ENCODE measurements around the gene MROH8. TPM values are rescaled to one million over a fixed set of nuclear protein-coding genes. Genes with fewer than 3 reads are reported as not detected.
A peak's percentile ranks its signal among the peaks of the same experiment; 100 is the strongest.

MROH8 gene
- total RNA-seq, 3 donors from 2014 or later (not counting 1 experiment from before 2014, with no cell fraction given) = 1.7 to 3.2 (median 2.3) TPM

DNA sequence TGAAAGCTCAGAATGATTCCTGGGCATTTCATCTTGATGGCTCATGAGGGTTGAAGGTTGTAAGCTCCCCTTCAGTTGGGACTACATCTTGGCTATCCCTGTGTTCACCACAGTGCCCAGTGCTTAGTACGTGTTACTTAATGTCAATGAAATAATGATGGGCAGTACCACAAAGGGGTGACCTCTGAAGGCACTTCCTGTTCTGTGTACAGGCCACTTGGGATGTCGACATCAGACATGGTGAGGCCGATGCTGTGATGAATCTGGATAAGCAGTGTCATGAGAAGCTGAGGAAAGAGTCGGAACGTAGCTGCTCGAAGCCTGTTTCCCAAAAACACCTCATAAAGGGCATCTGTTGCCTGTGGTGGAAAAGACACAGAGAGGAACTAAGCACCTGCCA lies 55.9 kb downstream of the MROH8 start:
- Histone ChIP-seq H3K4me3 (ENCODE audit: low read length) (no peak overlapping the region), H3K27ac (ENCODE audit: low read length) (no peak overlapping the region), H3K4me1 (ENCODE audit: control insufficient read depth, insufficient read depth, low read length) (no peaks in the 10 kb centered on the region), H3K36me3 (ENCODE audit: control insufficient read depth, insufficient read depth, low read length) (no peaks in the 10 kb centered on the region), H3K9me3 (ENCODE audit: control insufficient read depth, insufficient read depth, low read length) (no peaks in the 10 kb centered on the region), H3K27me3 (ENCODE audit: control insufficient read depth, insufficient read depth, low read length) (no peaks in the 10 kb centered on the region)
- intact Hi-C loops (cut with micrococcal nuclease) = no loop called here
- no peak overlapping the region for H3K27ac Mint-ChIP-seq
- ATAC-seq (peak in 1 of 3 donors; percentile 64), DNase-seq (no peak)
- H3K36me3 Mint-ChIP-seq = no peaks in the 10 kb centered on the region
- no peak overlapping the region for H3K4me3 Mint-ChIP-seq
- H3K27me3 Mint-ChIP-seq (ENCODE audit: low read depth in 2 of 2) = no peaks in the 10 kb centered on the region
- H3K4me1 Mint-ChIP-seq = no peaks in the 10 kb centered on the region
- WGBS (ENCODE audit: insufficient coverage) = 76% methylated on average over 3 of the region's 6 CpGs
- TF ChIP-seq, protein P1, sequence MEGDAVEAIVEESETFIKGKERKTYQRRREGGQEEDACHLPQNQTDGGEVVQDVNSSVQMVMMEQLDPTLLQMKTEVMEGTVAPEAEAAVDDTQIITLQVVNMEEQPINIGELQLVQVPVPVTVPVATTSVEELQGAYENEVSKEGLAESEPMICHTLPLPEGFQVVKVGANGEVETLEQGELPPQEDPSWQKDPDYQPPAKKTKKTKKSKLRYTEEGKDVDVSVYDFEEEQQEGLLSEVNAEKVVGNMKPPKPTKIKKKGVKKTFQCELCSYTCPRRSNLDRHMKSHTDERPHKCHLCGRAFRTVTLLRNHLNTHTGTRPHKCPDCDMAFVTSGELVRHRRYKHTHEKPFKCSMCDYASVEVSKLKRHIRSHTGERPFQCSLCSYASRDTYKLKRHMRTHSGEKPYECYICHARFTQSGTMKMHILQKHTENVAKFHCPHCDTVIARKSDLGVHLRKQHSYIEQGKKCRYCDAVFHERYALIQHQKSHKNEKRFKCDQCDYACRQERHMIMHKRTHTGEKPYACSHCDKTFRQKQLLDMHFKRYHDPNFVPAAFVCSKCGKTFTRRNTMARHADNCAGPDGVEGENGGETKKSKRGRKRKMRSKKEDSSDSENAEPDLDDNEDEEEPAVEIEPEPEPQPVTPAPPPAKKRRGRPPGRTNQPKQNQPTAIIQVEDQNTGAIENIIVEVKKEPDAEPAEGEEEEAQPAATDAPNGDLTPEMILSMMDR (IDR thresholded peaks at IDR 0.05) = no peak
- H3K9me3 Mint-ChIP-seq = no peaks in the 10 kb centered on the region

DNA sequence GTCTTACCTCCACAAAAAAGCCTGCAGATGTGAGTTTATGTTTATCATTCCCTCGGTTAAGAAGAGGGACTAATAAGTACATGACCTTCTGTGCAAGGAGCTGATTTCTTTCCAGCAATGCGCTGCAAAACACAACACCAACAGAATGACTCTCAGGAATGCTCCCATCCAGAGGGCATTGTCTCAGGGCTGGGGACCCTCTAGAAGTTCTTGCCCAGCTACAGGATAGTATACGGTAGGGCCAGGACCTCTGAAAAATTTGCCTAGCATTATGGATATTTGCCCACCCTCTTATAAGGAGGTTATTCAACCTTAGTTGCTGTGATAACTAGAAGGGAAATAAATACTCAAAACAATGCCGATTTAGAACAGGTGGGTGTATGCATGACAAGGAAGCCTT lies 58.9 kb downstream of the MROH8 start:
- TF ChIP-seq, protein P1 (IDR thresholded peaks at IDR 0.05) = no peak
- Mint-ChIP-seq H3K36me3 (no peaks in the 10 kb centered on the region), H3K27me3 (ENCODE audit: low read depth in 2 of 2) (no peaks in the 10 kb centered on the region), H3K9me3 (no peaks in the 10 kb centered on the region), H3K4me3 (no peak overlapping the region), H3K27ac (no peak overlapping the region), H3K4me1 (no peaks in the 10 kb centered on the region)
- DNase-seq (no peak), ATAC-seq (no peak)
- no peak overlapping the region for H3K27ac ChIP-seq (ENCODE audit: low read length)
- WGBS (ENCODE audit: insufficient coverage) = 95% methylated on average over 3 of the region's 4 CpGs
- no peaks in the 10 kb centered on the region for H3K9me3 ChIP-seq (ENCODE audit: control insufficient read depth, insufficient read depth, low read length)
- no peak overlapping the region for H3K4me3 ChIP-seq (ENCODE audit: low read length)
- H3K27me3 ChIP-seq (ENCODE audit: control insufficient read depth, insufficient read depth, low read length) = no peaks in the 10 kb centered on the region
- H3K36me3 ChIP-seq (ENCODE audit: control insufficient read depth, insufficient read depth, low read length) = no peaks in the 10 kb centered on the region
- no peaks in the 10 kb centered on the region for H3K4me1 ChIP-seq (ENCODE audit: control insufficient read depth, insufficient read depth, low read length)
- intact Hi-C loops (cut with micrococcal nuclease) = no loop called here

DNA sequence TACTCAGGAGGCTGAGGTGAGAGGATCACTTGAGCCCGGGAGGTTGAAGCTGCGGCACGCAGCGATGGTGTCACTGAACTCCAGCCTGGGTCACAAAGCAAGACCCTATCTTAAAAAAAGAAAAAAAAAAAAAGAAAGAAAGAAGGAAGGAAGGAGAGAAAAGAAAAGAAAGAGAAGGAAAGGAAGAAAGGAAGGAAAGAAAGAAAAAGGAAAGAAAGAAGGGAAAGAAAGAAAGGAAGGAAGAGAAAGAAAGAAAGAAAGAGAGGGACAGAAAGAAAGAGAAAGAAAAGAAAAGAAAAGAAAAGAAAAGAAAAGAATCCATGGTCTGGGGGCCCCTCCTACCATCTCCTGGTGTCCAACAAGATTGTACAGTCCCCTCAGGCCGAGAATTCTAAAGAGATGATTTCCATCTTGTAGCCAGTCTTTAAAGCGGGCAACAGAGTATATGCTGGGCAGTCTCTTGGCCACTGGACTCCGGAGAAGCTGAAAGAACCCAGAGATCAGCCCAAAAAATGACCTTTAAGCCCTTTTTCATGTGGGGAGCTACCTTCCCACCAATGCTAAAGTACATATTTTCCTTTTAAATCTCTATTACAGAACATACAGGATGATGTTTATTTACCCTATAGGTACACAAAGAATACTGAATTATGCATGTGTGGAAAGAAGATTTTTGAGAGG lies 59.9 kb downstream of the MROH8 start:
- H3K27me3 ChIP-seq (ENCODE audit: control insufficient read depth, insufficient read depth, low read length) = no peaks in the 10 kb centered on the region
- no peak overlapping the region for H3K4me3 Mint-ChIP-seq
- H3K27ac Mint-ChIP-seq = no peak overlapping the region
- intact Hi-C loops (cut with micrococcal nuclease) = no loop called here
- no peak overlapping the region for H3K4me3 ChIP-seq (ENCODE audit: low read length)
- H3K9me3 ChIP-seq (ENCODE audit: control insufficient read depth, insufficient read depth, low read length) = no peaks in the 10 kb centered on the region
- WGBS (ENCODE audit: insufficient coverage) = 97% methylated on average over 7 of the region's 7 CpGs
- H3K36me3 Mint-ChIP-seq = no peaks in the 10 kb centered on the region
- no peak overlapping the region for H3K27ac ChIP-seq (ENCODE audit: low read length)
- no peak for DNase-seq
- no peaks in the 10 kb centered on the region for H3K36me3 ChIP-seq (ENCODE audit: control insufficient read depth, insufficient read depth, low read length)
- H3K27me3 Mint-ChIP-seq (ENCODE audit: low read depth in 2 of 2) = no peaks in the 10 kb centered on the region
- no peaks in the 10 kb centered on the region for H3K4me1 Mint-ChIP-seq
- no peaks in the 10 kb centered on the region for H3K4me1 ChIP-seq (ENCODE audit: control insufficient read depth, insufficient read depth, low read length)
- TF ChIP-seq, protein P1 (IDR thresholded peaks at IDR 0.05) = no peak
- no peaks in the 10 kb centered on the region for H3K9me3 Mint-ChIP-seq
- ATAC-seq = no peak

DNA sequence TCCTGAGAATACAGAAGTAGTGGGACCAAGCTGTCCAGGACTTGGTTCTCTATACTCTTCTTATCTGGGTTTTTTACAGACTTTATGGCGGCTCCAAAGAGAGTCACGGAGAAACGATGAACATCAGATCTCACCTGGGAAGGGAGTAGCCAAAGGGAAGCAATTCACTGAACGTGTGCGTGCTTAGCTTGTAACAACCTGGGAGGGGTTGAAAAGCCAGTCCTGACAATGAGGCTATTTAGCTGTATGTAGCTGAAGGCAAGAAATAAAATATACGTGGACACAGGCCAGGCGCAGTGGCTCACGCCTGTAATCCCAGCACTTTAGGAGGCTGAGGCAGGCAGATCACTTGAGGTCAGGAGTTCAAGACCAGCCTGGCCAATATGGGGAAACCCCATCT lies 65.3 kb downstream of the MROH8 start:
- H3K4me3 Mint-ChIP-seq = no peak overlapping the region
- H3K4me1 ChIP-seq (ENCODE audit: control insufficient read depth, insufficient read depth, low read length) = no peaks in the 10 kb centered on the region
- ATAC-seq (no peak), DNase-seq (no peak)
- H3K27ac Mint-ChIP-seq = no peak overlapping the region
- no peaks in the 10 kb centered on the region for H3K4me1 Mint-ChIP-seq
- no peaks in the 10 kb centered on the region for H3K9me3 ChIP-seq (ENCODE audit: control insufficient read depth, insufficient read depth, low read length)
- H3K36me3 ChIP-seq (ENCODE audit: control insufficient read depth, insufficient read depth, low read length) = no peaks in the 10 kb centered on the region
- no peaks in the 10 kb centered on the region for H3K27me3 Mint-ChIP-seq (ENCODE audit: low read depth in 2 of 2)
- no peaks in the 10 kb centered on the region for H3K27me3 ChIP-seq (ENCODE audit: control insufficient read depth, insufficient read depth, low read length)
- intact Hi-C loops (cut with micrococcal nuclease) = no loop called here
- no peak overlapping the region for H3K4me3 ChIP-seq (ENCODE audit: low read length)
- 97% methylated on average over 8 of the region's 8 CpGs for WGBS (ENCODE audit: insufficient coverage)
- H3K9me3 Mint-ChIP-seq = no peaks in the 10 kb centered on the region
- TF ChIP-seq, protein P1 (IDR thresholded peaks at IDR 0.05) = no peak
- H3K36me3 Mint-ChIP-seq = no peaks in the 10 kb centered on the region
- no peak overlapping the region for H3K27ac ChIP-seq (ENCODE audit: low read length)

Data from natural killer cell (primary cell).